Pancreas (tissue), 10 donors: Measurements from ENCODE around the gene TICAM1. TPM values are rescaled to one million over a fixed set of nuclear protein-coding genes. Genes with fewer than 3 reads are reported as not detected.

Source experiments
- ATAC-seq, 4 donors: fragments of 200-7000 bp; cut with Tn5 transposase; one replicate each; pipeline versions ENCODE4 v1.8.0 to v1.9.1; 2020; ENCODE audit warnings: mild to moderate bottlenecking in 4 of 4, moderate library complexity in 4 of 4
- DNase-seq, 6 donors: peaks; one replicate each; pipeline ENCODE4 v3.0.0-alpha.2; 2020
- FAIRE-seq: peaks from 2 replicates; lab custom pipeline; 2012; peaks lifted over from hg19 to GRCh38; lab: Jason Lieb, UNC
- H3K27ac ChIP-seq, 4 donors: fragments of 200-600 bp; sonication (generic); 1 replicate in 3 of 4; 2 replicates in 1 of 4; pipeline versions ENCODE4 v1.5.0 to v1.8.0; 2020
- H3K27me3 ChIP-seq, 4 donors: fragments of 200-600 bp; one replicate each; pipeline ENCODE4 v1.8.0; 2021
- H3K36me3 ChIP-seq, 3 donors: fragments of 200-600 bp; sonication (generic) in 1 of 3; one replicate each; pipeline versions ENCODE4 v1.5.0 to v1.8.0; 2020 to 2021
- H3K4me1 ChIP-seq, 3 donors: fragments of 200-600 bp; one replicate each; pipeline ENCODE4 v1.8.0; 2021
- H3K4me3 ChIP-seq, 4 donors: fragments of 200-600 bp; sonication (generic) in 2 of 4; one replicate each; pipeline versions ENCODE4 v1.5.0 to v1.8.0; 2020 to 2021
- H3K9me3 ChIP-seq, 4 donors: fragments of 200-600 bp; one replicate each; pipeline ENCODE4 v1.8.0; 2021
- WGBS, 2 donors: extraction: QIAGEN DNeasy Blood & Tissue Kit; methylation state at CpG; one replicate each; pipeline ENCODE4 v1.1.7; 2013; 5-methylcytosine and 5-hydroxymethylcytosine counted together
- intact Hi-C, 3 donors: fragments of 100-400 bp; cut with DNase I; formaldehyde crosslinking; loops; one replicate each; pipeline versions ENCODE4 v1.11.1 to v1.14.2; 2022
- polyA plus RNA-seq, 2 donors: library from polyadenylated mRNA; stranded (reverse); fragments of 200-250 nt; gene quantifications; one replicate each; pipeline ENCODE4 v1.2.3, GENCODE V29; 2013
- total RNA-seq, 6 donors: library from RNA; stranded (reverse); fragmentation: NEBNext Ultra II Directional in 4 of 6; extraction: Animal tissue kit (Norgen Biotek cat#: 25700) in 4 of 6; gene quantifications; one replicate each; pipeline versions ENCODE4 v1.2.1 to v1.2.4, GENCODE V29; 2021 to 2023
- TF ChIP-seq, protein P1 (sequence below), 4 donors: fragments of 200-600 bp; sonication (generic) in 3 of 4; IDR thresholded peaks; one replicate each; pipeline versions ENCODE4 v1.5.0 to v1.8.0; 2021; ENCODE audit warnings: antibody characterized with exemption in 4 of 4
- donor health status: healthy with polysubstance abuse.
- donor health status: DM: no; HTN: no; CAD: no; lungs with moderate emphysema.
- donor health status: DM: no; HTN: no; CAD: no.
- donor health status: control.
- donor health status: control.
- donor health status: Bipolar disorder and iron deficiency.
- donor health status: DM: yes; HTN: yes; CAD: no.
- donor health status: DM: no; HTN: no; CAD: no.
- donor health status: DM: no; HTN: no; CAD: no.
- donor health status: DM: yes; HTN: yes; CAD: no.

The TICAM1 gene
- total RNA-seq (10 to 100 TPM in 1 of 6 donors, 1 to 10 TPM in 5; 4.9 to 14.1 (median 6.4) TPM), polyA plus RNA-seq (10 to 100 TPM; 10.7 to 13.9 TPM)

DNA sequence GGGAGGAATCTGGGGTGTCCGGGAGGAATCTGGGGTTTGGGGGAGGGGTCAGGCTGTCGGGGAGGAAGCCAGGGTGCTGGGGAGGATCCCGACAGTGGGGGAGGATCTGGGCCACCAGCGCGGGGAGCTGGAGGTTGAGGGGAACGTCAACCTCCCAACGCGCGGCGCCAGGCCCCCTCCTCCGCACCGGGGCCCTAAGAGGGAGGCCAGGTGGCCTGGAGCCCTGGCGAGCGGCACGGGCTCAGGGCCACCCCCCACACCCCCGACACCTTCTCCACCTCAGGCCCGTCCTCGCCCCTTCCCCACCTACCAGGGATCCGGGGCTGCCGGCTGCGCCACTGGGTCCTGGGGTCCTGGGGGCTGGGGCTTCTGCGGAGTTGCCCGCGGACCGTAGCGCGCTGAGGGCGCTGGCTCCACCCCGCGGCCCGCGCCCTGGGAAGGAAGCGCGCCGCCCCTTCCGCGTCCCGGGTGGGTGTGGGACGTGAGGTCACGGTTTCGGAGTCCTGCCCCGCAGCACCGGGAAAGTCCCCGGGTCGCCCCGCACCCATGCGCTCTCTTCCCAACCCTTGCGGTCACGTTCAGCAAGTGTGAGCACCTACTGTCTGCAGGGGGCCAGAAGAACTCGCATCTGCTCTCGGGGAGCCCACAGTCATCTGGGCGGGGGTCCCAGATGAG is at the start of gene TICAM1:
Gene TICAM1, minus strand, starts transcription at position 409 of the 675 bp plus-strand sequence. CDS start 13,335 bp downstream, outside the sequence.
- intact Hi-C loops: no loop called here
- peak; percentile 67 to 87 (median 75) for DNase-seq
- Histone ChIP-seq H3K9me3 (no peaks in the 10 kb centered on the region), H3K27ac (peak within 1 kb of the TSS; percentile 90 to 96 (median 92)), H3K36me3 (no peaks in the 10 kb centered on the region), H3K27me3 (no peaks in the 10 kb centered on the region), H3K4me1 (peaks cover 6 to 30% (median 8%) of the 10 kb centered on the region in 3 donors), H3K4me3 (peak within 1 kb of the TSS; percentile 62 to 92 (median 90))
- TF ChIP-seq, protein P1, sequence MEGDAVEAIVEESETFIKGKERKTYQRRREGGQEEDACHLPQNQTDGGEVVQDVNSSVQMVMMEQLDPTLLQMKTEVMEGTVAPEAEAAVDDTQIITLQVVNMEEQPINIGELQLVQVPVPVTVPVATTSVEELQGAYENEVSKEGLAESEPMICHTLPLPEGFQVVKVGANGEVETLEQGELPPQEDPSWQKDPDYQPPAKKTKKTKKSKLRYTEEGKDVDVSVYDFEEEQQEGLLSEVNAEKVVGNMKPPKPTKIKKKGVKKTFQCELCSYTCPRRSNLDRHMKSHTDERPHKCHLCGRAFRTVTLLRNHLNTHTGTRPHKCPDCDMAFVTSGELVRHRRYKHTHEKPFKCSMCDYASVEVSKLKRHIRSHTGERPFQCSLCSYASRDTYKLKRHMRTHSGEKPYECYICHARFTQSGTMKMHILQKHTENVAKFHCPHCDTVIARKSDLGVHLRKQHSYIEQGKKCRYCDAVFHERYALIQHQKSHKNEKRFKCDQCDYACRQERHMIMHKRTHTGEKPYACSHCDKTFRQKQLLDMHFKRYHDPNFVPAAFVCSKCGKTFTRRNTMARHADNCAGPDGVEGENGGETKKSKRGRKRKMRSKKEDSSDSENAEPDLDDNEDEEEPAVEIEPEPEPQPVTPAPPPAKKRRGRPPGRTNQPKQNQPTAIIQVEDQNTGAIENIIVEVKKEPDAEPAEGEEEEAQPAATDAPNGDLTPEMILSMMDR (IDR thresholded peaks at IDR 0.05): no peak
- FAIRE-seq: no peak
- peak; percentile 77 to 88 (median 85) for ATAC-seq
- WGBS, 2 donors: 0 to 1% methylated on average over 23 to 52 of the region's 52 CpGs

DNA sequence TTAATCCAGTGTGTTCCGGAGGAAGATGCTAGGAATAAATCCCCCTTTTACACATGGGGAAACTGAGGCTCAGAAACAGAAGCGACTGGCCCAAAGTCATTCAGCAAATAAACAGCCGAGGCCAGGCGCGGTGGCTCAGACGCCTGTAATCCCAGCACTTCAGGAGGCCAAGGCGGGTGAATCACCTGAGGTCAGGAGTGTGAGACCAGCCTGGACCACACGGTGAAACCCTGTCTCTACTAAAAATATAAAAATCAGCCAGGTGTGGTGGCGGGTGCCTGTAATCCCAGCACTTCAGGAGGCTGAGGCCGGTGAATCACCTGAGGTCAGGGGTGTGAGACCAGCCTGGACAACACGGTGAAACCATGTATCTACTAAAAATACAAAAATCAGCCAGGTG is 47.5 kb upstream of the TICAM1 start:
- Histone ChIP-seq H3K27me3 (no peaks in the 10 kb centered on the region), H3K9me3 (no peaks in the 10 kb centered on the region), H3K36me3 (no peaks in the 10 kb centered on the region), H3K4me3 (no peak overlapping the region), H3K4me1 (no peaks in the 10 kb centered on the region), H3K27ac (no peak overlapping the region)
- ATAC-seq (no peak), DNase-seq (no peak), FAIRE-seq (no peak)
- intact Hi-C loops: loop anchor here in 2 of 3 donors (5.0 kb wide), 1 partner anchor 153 kb away; no protein-coding TSS in a partner anchor
- WGBS, 2 donors: 88 to 92% methylated on average over 11 of the region's 11 CpGs
- TF ChIP-seq, protein P1 (IDR thresholded peaks at IDR 0.05): no peak

DNA sequence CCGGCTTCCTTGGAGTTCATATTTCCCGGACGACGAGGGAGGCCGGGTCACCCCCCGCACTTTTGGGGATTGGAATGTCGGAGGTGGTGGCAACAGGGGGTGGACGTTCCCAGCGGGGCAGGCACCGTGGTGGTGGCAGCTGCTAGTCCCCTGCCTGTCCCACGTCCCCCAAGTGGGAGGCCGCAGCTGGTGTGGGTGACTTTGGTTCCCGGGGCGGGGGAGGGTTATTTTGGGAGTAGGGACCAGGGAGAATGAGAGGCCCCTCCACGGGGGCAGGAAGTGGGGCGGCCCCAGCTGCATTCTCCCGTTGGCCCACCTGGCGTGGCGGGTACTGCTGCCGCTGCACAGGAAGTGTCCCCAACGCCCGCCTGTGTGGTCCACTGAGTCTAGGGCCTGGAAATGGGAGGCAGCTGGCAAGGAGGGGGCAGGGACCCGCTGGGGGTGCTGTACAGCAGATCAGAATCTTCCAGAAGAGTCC is 47.0 kb upstream of the TICAM1 start:
- ATAC-seq (peak in 2 of 4 donors; percentile 44 to 61), FAIRE-seq (no peak), DNase-seq (peak in 2 of 6 donors; percentile 38 to 58)
- TF ChIP-seq, protein P1 (IDR thresholded peaks at IDR 0.05): no peak
- H3K9me3 ChIP-seq: no peaks in the 10 kb centered on the region
- WGBS, 2 donors: 43 to 49% methylated on average over 22 to 23 of the region's 23 CpGs
- peak overlapping the region; percentile 17 to 35 (median 26) for H3K27ac ChIP-seq
- intact Hi-C loops: loop anchor here in 2 of 3 donors (5.0 kb wide), 1 partner anchor 154 kb away; no protein-coding TSS in a partner anchor
- H3K4me1 ChIP-seq: no peaks in the 10 kb centered on the region
- H3K27me3 ChIP-seq: no peaks in the 10 kb centered on the region
- H3K4me3 ChIP-seq: no peak overlapping the region
- no peaks in the 10 kb centered on the region for H3K36me3 ChIP-seq

DNA sequence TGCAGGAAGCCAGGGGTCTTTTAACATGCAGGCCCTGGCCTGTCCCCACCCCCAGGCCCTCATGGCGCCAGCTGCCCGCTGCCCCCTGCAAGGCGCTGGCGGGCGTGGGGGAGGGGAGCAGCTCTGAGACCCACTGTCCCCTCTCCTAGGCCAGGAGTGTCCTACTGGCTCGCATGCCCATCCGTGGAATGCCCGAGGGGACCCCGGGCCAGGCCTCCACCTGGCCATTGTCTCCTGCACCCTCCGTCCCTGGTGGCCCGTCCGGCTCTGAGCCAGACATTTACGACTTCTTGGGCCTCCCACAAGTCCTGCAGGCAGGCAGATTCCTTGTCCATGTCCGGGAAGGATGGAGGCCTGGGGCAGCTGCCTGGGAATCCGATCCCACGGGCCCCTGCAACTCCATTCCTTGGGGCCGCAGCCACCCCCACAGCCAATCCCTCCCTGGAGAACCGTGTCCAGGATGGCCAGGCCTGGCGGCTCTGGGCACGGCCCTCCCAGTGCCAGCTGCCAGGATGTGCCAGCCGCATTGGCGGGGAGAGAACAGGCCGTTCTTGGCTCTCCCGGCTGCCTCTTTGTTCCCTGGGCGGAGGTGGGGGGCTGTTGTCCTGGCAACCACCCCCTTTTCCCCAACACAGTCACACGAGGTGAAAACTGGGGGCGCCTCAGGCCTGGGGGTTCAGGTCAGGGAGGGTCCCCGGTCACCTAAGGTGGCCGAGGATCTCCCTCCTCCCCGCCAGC is 46.4 kb upstream of the TICAM1 start:
- TF ChIP-seq, protein P1 (IDR thresholded peaks at IDR 0.05): no peak
- 57 to 64% methylated on average over 28 to 30 of the region's 30 CpGs for WGBS, 2 donors
- H3K27me3 ChIP-seq: no peaks in the 10 kb centered on the region
- ATAC-seq: peak; percentile 22 to 71 (median 63)
- H3K4me1 ChIP-seq: no peaks in the 10 kb centered on the region
- no peaks in the 10 kb centered on the region for H3K9me3 ChIP-seq
- FAIRE-seq: no peak
- no peak overlapping the region for H3K4me3 ChIP-seq
- peak in 2 of 6 donors; percentile 59 to 67 for DNase-seq
- intact Hi-C loops: loop anchor here in 2 of 3 donors (5.0 kb wide), 1 partner anchor 154 kb away; no protein-coding TSS in a partner anchor
- peak overlapping the region; percentile 17 to 35 (median 26) for H3K27ac ChIP-seq
- no peaks in the 10 kb centered on the region for H3K36me3 ChIP-seq
